A673 (cell line): Measurements from ENCODE around the gene ID4.

Experiments
- EZH2 ChIP-seq: fragments of 200-600 bp; sonication (generic); IDR thresholded peaks from 2 replicates; pipeline ENCODE4 v1.6.1; 2017; ENCODE audit warnings: borderline replicate concordance, low read depth, mild to moderate bottlenecking, mixed read lengths, antibody characterized with exemption, low read length; ENCODE audit not compliant: poor library complexity, severe bottlenecking
- TF ChIP-seq, protein P1 (sequence below): fragments of 300-800, 200-600 bp; sonication (generic); conservative IDR thresholded peaks from 2 replicates; pipeline ENCODE4 v1.5.1; 2017; ENCODE audit warnings: low read depth, mild to moderate bottlenecking, antibody characterized with exemption, low read length, moderate library complexity, mixed read lengths

GRCh38 chr6:19802656-19803055 lies 34.5 kb upstream of the ID4 start:
- TF ChIP-seq, protein P1, sequence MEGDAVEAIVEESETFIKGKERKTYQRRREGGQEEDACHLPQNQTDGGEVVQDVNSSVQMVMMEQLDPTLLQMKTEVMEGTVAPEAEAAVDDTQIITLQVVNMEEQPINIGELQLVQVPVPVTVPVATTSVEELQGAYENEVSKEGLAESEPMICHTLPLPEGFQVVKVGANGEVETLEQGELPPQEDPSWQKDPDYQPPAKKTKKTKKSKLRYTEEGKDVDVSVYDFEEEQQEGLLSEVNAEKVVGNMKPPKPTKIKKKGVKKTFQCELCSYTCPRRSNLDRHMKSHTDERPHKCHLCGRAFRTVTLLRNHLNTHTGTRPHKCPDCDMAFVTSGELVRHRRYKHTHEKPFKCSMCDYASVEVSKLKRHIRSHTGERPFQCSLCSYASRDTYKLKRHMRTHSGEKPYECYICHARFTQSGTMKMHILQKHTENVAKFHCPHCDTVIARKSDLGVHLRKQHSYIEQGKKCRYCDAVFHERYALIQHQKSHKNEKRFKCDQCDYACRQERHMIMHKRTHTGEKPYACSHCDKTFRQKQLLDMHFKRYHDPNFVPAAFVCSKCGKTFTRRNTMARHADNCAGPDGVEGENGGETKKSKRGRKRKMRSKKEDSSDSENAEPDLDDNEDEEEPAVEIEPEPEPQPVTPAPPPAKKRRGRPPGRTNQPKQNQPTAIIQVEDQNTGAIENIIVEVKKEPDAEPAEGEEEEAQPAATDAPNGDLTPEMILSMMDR, result no peak
- TF ChIP-seq EZH2, result no peak
